GM12875 (cell line): ENCODE measurements around the gene NFAT5.

ENCODE experiments used
- H3K4me3 ChIP-seq: one replicate; pipeline ENCODE4 v1.5.1; 2011; ENCODE audit warnings: low read depth, low read length, control low read depth
- CTCF ChIP-seq: IDR thresholded peaks from 2 replicates; pipeline ENCODE4 v1.5.1; 2011; ENCODE audit warnings: low read depth, mild to moderate bottlenecking, control low read depth, inconsistent platforms, low read length, moderate library complexity, borderline replicate concordance; ENCODE audit not compliant: insufficient read depth

The NFAT5 gene

GRCh38 chr16:69701866-69702265 lies 136.1 kb downstream of the NFAT5 start:
- H3K4me3 ChIP-seq, result no peak overlapping the region
- no peak for TF ChIP-seq CTCF

GRCh38 chr16:69703638-69704037 lies 137.9 kb downstream of the NFAT5 start:
- no peak for TF ChIP-seq CTCF
- no peak overlapping the region for H3K4me3 ChIP-seq

GRCh38 chr16:69706256-69706974 lies 140.6 kb downstream of the NFAT5 start:
- no peak for TF ChIP-seq CTCF
- H3K4me3 ChIP-seq, result no peak overlapping the region

- H3K4me3 ChIP-seq, result no peak overlapping the region
- TF ChIP-seq CTCF, result no peak
Measured at GRCh38 chr16:69706975-69707340, 141.2 kb downstream of the NFAT5 start.

GRCh38 chr16:69707920-69708683 lies 142.3 kb downstream of the NFAT5 start:
- TF ChIP-seq CTCF, result no peak
- H3K4me3 ChIP-seq, result no peak overlapping the region

- no peak overlapping the region for H3K4me3 ChIP-seq
- peak; percentile 37; the same call in 1 of the 2 replicates for TF ChIP-seq CTCF
Measured at GRCh38 chr16:69709456-69710084, 143.8 kb downstream of the NFAT5 start.
